SK-N-MC (cell line): Measurements from ENCODE around the gene MT2A.

ENCODE experiments used
- EZH2 ChIP-seq: fragments of 200-600 bp; sonication (generic); IDR thresholded peaks from one replicate; pipeline ENCODE4 v1.6.1; 2017; ENCODE audit warnings: antibody characterized with exemption
- POLR2AphosphoS5 ChIP-seq: IDR thresholded peaks from 2 replicates; pipeline ENCODE4 v1.6.1; 2012; ENCODE audit warnings: mild to moderate bottlenecking, low read depth, low read length, borderline replicate concordance

GRCh38 chr16:56651586-56651985, 43.2 kb downstream of the MT2A start, which contains the start of gene MT1B:
- no peak for TF ChIP-seq EZH2
- no peak for TF ChIP-seq POLR2AphosphoS5
